Measurements from ENCODE around the gene LY6G5C. TPM values are rescaled to one million over a fixed set of nuclear protein-coding genes. Genes with fewer than 3 reads are reported as not detected.

LY6G5C gene
- total and polyA plus RNA-seq, 2 donors (not counting 3 experiments of a cell fraction or from before 2014, with no cell fraction given): 8.2 to 11.4 TPM

DNA sequence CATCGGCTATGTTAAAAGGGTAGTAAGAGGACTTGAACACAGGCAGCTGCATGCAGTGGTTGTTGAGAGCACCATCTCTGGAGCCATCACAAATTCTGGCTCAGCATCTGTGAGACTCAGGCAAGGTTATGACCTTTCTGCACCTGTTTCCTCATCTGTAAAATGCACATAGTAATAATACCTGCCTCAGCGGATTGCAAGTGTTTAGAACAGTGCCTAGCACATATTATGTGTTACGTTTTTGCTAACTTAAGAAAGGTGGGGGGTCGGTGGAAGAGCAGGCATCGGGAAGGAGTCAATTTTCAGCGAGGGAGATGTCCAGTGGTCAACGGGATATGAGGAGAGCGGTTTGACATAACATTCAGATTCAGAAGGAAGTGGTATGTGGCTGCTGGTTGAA, 2.9 kb downstream of the LY6G5C start:
- dilution Hi-C loops (cut with MboI; ENCODE audit: extremely low pct_ligation_motif_present, low sequenced_read_pairs): no loop called here
- H3K27ac ChIP-seq (ENCODE audit: insufficient read depth, low read depth, low read length): no peak overlapping the region
- TF ChIP-seq, protein P1, sequence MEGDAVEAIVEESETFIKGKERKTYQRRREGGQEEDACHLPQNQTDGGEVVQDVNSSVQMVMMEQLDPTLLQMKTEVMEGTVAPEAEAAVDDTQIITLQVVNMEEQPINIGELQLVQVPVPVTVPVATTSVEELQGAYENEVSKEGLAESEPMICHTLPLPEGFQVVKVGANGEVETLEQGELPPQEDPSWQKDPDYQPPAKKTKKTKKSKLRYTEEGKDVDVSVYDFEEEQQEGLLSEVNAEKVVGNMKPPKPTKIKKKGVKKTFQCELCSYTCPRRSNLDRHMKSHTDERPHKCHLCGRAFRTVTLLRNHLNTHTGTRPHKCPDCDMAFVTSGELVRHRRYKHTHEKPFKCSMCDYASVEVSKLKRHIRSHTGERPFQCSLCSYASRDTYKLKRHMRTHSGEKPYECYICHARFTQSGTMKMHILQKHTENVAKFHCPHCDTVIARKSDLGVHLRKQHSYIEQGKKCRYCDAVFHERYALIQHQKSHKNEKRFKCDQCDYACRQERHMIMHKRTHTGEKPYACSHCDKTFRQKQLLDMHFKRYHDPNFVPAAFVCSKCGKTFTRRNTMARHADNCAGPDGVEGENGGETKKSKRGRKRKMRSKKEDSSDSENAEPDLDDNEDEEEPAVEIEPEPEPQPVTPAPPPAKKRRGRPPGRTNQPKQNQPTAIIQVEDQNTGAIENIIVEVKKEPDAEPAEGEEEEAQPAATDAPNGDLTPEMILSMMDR (IDR thresholded peaks at IDR 0.05; ENCODE audit: extremely low read depth in 1 of 2, insufficient read depth in 1 of 2, low read depth in 1 of 2, low read length in 2 of 2): no peak
- TF ChIP-seq EZH2 (IDR thresholded peaks at IDR 0.05; ENCODE audit: borderline replicate concordance, low read depth, low read length, severe bottlenecking): no peak
- TF ChIP-seq POLR2A (IDR thresholded peaks at IDR 0.05; ENCODE audit: low read depth, low read length): no peak
- TF ChIP-seq JUN (IDR thresholded peaks at IDR 0.05; ENCODE audit: borderline replicate concordance, insufficient read depth, insufficient read length, low read depth): no peak
- TF ChIP-seq POLR2AphosphoS5 (IDR thresholded peaks at IDR 0.05; ENCODE audit: insufficient read depth, low read depth, low read length): no peak
- TF ChIP-seq, protein P2, sequence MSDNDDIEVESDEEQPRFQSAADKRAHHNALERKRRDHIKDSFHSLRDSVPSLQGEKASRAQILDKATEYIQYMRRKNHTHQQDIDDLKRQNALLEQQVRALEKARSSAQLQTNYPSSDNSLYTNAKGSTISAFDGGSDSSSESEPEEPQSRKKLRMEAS (IDR thresholded peaks at IDR 0.05; ENCODE audit: insufficient read depth, insufficient read length): no peak
- no peak for TF ChIP-seq GATA2 (IDR thresholded peaks at IDR 0.05; ENCODE audit: insufficient read depth, insufficient read length, low read depth, low read length)
- no peak for TF ChIP-seq MYC (IDR thresholded peaks at IDR 0.05; ENCODE audit: low read depth, low read length)
- no peak for TF ChIP-seq FOS (IDR thresholded peaks at IDR 0.05; ENCODE audit: borderline replicate concordance, insufficient read depth, low read length)
- no peaks in the 10 kb centered on the region for H3K9me3 ChIP-seq (replicated peaks; ENCODE audit: control insufficient read depth, insufficient read depth, low read length)
- no peak overlapping the region for H2AFZ ChIP-seq (ENCODE audit: low read depth, low read length)
- intact Hi-C loops (cut with micrococcal nuclease): no loop called here
- CTCF ChIA-PET: interaction anchor here (1.1 to 1.2 kb wide), 4 partner anchors 92 to 274 kb away, joined by 3 to 5 read pairs (median 4); no protein-coding TSS in a partner anchor
- BruUV-seq (replicated peaks): no TSS peak
- peaks cover 0 to 6% of the 10 kb centered on the region in 2 experiments for H3K36me3 ChIP-seq (ENCODE audit: control insufficient read depth in 2 of 2, extremely low read depth in 1 of 2, insufficient read depth in 2 of 2, low read length in 2 of 2)
- H3K79me2 ChIP-seq (ENCODE audit: control insufficient read depth, insufficient read depth, low read length): no peaks in the 10 kb centered on the region
- no peaks in the 10 kb centered on the region for H3K9me1 ChIP-seq (replicated peaks; ENCODE audit: control insufficient read depth, extremely low read depth, insufficient read depth, low read length)
- POLR2A ChIA-PET: no interaction called here
- H3K4me2 ChIP-seq (ENCODE audit: insufficient read depth, low read length): no peak overlapping the region
- no peak overlapping the region for H3K4me3 ChIP-seq (replicated peaks in 1 of 3; ENCODE audit: insufficient read depth in 1 of 3, low read depth in 1 of 3, low read length in 3 of 3)
- no peaks in the 10 kb centered on the region for H3K27me3 ChIP-seq (ENCODE audit: control insufficient read depth in 2 of 2, insufficient read depth in 2 of 2, low read length in 2 of 2)
- H4K20me1 ChIP-seq (replicated peaks; ENCODE audit: control insufficient read depth, extremely low read depth, insufficient read depth, low read length): no peaks in the 10 kb centered on the region
- H3K9ac ChIP-seq (replicated peaks; ENCODE audit: extremely low read depth, insufficient read depth, low read length): no peak overlapping the region
- FAIRE-seq (no peak), DNase-seq (ENCODE audit: low read depth, low spot score) (no peak)
- peaks cover 8% of the 10 kb centered on the region for H3K4me1 ChIP-seq (ENCODE audit: control insufficient read depth, extremely low read depth, insufficient read depth, low read length)

Measured in endothelial cell of umbilical vein (primary cell).